ENCODE results near the gene SNTB2.

Gene SNTB2

GRCh38 chr16:69344171-69344570 lies 157.2 kb downstream of the SNTB2 start:
- DNase-seq (ENCODE audit: low spot score) = no peak

- no peak for DNase-seq (ENCODE audit: low spot score)
Observed at GRCh38 chr16:69345923-69346322, 159.0 kb downstream of the SNTB2 start.

DNA sequence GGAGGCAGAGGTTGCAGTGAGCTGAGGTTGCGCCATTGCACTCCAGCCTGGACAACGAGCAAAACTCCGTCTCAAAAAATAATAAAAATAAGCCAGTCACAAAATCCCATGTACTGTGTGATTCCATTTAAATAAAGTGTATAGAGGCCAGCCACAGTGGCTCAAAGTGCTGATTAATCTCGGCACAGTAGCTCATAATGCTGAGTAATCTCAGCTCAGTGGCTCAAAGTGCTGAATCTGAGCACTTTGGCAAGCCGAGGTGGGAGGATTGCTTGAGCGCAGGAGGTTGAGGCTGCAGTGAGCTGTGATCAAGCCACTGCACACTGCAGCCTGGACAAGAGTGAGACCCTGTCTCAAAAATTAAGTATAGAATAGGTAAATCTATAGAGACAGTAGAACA lies 159.7 kb downstream of the SNTB2 start:
- DNase-seq (ENCODE audit: low spot score) = no peak

- DNase-seq (ENCODE audit: low spot score) = no peak
Observed at GRCh38 chr16:69348222-69348621, 161.3 kb downstream of the SNTB2 start.

DNA sequence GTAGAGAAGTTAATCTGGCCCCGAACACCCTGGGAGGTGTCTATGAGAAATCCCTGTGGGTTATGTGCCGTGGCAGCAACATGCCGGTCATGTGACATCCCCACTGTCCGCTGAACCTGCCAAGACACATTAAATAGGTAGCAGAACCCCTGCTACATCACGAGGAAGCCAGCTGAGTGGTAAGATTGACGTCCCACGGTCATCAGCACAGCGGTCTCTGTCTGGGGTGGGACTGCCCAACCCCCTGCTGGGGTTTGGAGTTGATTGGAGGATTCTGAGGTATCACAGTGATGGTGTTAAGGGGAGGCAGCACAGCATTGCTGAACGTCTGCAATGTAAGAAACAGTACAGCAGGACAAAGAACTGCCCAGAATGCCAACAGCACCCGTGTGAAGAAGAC lies 162.6 kb downstream of the SNTB2 start:
- DNase-seq (ENCODE audit: low spot score) = no peak

- DNase-seq (ENCODE audit: low spot score) = no peak
Observed at GRCh38 chr16:69350536-69351133, 163.7 kb downstream of the SNTB2 start.

DNA sequence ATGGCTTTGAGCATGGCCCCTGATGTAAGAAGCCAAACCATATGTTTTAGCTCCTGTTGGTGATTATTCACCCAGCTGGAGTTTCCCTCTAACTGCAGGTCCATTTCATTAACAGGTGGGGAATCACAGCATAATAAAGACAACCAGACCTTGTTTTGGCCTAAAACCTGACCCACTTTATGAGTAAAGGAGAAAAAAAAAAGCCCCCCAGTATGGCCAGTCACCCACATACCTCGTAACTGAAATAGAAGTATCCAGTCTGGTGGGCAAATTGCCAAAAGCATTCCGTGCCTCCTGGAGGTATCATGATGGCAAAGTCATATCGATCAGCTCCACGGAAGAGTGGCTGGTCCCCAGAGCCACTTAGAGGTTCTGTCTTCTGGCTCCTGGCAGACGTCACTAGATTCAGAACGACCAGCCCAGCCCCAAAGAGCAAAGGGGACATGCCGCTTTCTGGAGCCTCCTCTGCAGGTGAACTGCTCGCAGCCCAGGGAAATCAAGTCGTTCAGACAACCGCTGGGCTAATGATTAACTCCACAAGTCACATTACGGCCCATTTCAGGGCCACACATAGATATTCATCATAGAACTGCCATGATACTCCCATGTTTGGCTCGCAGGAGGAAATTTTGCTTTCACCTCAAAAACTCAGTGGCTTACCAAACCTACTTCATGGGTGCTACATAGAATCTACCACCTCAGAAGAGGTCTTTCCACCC lies 164.5 kb downstream of the SNTB2 start, which contains the start of gene TMED6:
Gene TMED6 (minus strand): TSS at position 478 of the 719 bp plus-strand sequence. CDS start 33 bp downstream, at position 445.
- DNase-seq (ENCODE audit: low spot score) = no peak

Data from AG08396 (cell line).